SHP77 treated with DMSO at 0.1 percent for 48 hours (cell line): ENCODE measurements around the gene SSH2.

Source experiments
- DNase-seq: peaks from one replicate; lab custom pipeline; 2025; lab: John Stamatoyannopoulos, UW

SSH2 gene

DNA sequence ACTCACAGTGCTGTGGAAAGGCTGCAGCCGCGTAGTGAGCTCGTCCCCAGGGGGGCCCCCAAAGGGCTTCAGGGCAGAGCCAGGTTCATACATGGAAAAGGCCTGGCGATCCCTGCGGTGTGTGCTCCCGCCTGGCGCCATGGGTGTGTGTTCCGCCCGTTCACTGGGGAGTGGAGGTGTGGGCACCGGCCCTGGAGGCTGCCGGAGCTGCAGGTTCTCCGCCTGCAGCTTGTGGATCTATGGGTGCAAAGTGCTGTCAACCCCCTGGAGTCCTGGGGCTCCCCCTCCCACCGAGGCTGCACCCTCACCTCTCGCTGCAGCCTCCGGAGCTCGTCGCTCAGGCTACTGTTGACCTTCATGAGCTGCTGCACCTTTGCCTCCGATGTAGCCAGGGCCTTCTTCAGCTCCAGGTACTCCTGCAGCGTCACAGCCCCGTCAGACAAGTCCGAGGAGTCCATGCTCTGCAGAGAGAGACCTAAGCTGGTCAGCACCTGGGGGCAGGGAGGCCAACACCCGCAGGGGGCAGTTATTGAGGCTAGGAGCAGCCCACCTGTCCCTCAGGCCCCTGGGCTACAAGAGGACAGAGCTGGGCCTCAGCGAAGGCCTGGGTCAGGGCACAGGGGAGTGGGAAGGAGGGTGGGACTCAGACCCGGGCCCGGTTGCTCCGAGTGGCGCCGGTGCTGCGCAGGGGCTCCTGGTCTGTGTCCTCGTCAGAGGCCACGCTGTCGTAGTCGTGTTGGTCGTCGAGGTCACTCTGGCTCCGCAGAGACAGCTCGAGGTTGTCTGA lies 353.6 kb downstream of the SSH2 start:
- DNase-seq, result no peak
